Placental pericyte (primary cell): ENCODE measurements around the gene TRAF6. TPM values are rescaled to one million over a fixed set of nuclear protein-coding genes. Genes with fewer than 3 reads are reported as not detected.

Experiments used
- small RNA-seq: library from RNA; depleted of rRNA; stranded (forward); fragments of <200 nt; gene quantifications from one replicate; pipeline ENCODE3, GENCODE V24; 2012; ENCODE audit warnings: low replicate concordance
- total RNA-seq: library from RNA; depleted of rRNA; stranded (reverse); fragments of >200 nt; gene quantifications from 2 replicates; pipeline ENCODE4 v1.2.3, GENCODE V29; 2012

TRAF6 gene
- 7.7 and 12.7 TPM in 2 replicates for total RNA-seq

DNA sequence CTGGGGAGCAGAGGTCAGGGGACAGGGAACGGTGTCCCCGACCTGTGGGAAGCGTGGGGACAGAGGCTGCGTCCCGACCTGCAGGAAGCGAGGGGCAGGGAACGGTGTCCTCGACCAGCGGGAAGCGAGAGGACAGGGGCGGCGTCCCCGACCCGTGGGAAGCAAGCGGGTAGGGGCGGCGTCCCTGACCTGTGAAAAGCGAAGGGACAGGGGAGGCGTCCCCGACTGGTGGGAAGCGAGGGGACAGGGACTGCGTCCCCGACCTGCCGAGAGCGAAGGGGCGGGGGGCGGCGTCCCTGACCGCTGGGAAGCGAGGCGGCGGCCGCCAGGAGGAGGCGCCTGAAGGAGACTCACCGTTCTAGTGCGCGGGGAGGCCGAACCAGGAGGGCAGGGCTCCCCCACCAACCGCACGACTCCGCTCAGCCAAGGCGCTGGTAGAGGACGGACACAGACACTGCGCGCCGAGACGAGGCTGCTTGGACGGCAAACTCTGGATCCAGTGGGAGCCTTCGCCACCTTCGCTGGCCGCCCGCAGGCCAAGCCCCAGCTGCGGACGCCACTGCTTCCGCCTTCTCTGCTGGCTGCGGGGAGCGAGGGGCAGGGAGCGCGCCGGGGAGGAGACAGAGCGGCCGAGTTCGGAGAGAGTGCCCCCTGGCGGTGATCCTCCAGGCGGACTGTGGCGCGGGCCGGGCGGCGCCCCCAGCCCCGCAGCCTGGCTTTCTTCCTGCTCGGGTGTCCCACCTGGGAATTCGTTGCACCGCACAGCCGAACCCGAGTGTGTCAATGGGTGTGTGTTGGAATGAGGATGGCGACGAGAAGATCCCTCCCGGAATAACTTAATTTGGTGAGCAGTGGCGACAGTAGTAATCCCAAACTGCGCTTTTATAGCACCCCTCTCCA, at the start of gene TRAF6:
TRAF6 (minus strand) TSS at position 579 of the 900 bp plus-strand sequence. CDS start 8,757 bp downstream, outside the sequence.

Small RNA genes within 50 kb of the gene (small RNA-seq; reads per million reads assigned to genes)
- gene AC061999.1: not detected

Other genes starting within 250 kb of the TRAF6 start
- gene COMMD9, start 220.8 kb downstream of the TRAF6 start, total RNA-seq: 39.2 and 44.0 TPM in 2 replicates
- 3.1 and 25.6 TPM in 2 replicates for gene PRR5L, start 214.0 kb downstream of the TRAF6 start, total RNA-seq
- under 0.01 and 0.57 TPM in 2 replicates for gene RAG1, start 57.7 kb upstream of the TRAF6 start, total RNA-seq
- 12.3 and 17.3 TPM in 2 replicates for gene IFTAP, start 84.2 kb upstream of the TRAF6 start, total RNA-seq
- not detected in 2 replicates for gene RAG2, start 88.0 kb upstream of the TRAF6 start, total RNA-seq